LoVo (cell line): ENCODE data around the gene SLC27A2.

ENCODE experiments used
- DNase-seq: peaks from one replicate; pipeline ENCODE4 v3.0.0-alpha.2; 2016; ENCODE audit warnings: low spot score

Gene SLC27A2

GRCh38 chr15:50190723-50191122 is 8.7 kb downstream of the SLC27A2 start:
- DNase-seq = no peak

GRCh38 chr15:50192164-50192563 is 10.2 kb downstream of the SLC27A2 start:
- no peak for DNase-seq

GRCh38 chr15:50192926-50193620 is 11.1 kb downstream of the SLC27A2 start:
- no peak for DNase-seq

GRCh38 chr15:50202003-50202402 is 20.0 kb downstream of the SLC27A2 start:
- no peak for DNase-seq

GRCh38 chr15:50206020-50206419 is 24.0 kb downstream of the SLC27A2 start:
- no peak for DNase-seq

- no peak for DNase-seq
Observed at GRCh38 chr15:50209809-50210208, 27.8 kb downstream of the SLC27A2 start.

GRCh38 chr15:50210462-50211157 is 28.6 kb downstream of the SLC27A2 start:
- DNase-seq = peak; percentile 55

GRCh38 chr15:50218291-50218690 is 36.3 kb downstream of the SLC27A2 start:
- no peak for DNase-seq

- no peak for DNase-seq
Observed at GRCh38 chr15:50218691-50219090, 36.7 kb downstream of the SLC27A2 start.

GRCh38 chr15:50219820-50220219 is 37.8 kb downstream of the SLC27A2 start:
- peak; percentile 33 for DNase-seq

- no peak for DNase-seq
Observed at GRCh38 chr15:50222181-50222580, 40.2 kb downstream of the SLC27A2 start.

- no peak for DNase-seq
Observed at GRCh38 chr15:50224606-50225005, 42.6 kb downstream of the SLC27A2 start.

GRCh38 chr15:50225057-50225456 is 43.1 kb downstream of the SLC27A2 start:
- no peak for DNase-seq

- DNase-seq = no peak
Observed at GRCh38 chr15:50225938-50226337, 43.9 kb downstream of the SLC27A2 start.

- no peak for DNase-seq
Observed at GRCh38 chr15:50227076-50227475, 45.1 kb downstream of the SLC27A2 start.

GRCh38 chr15:50228866-50229265 is 46.9 kb downstream of the SLC27A2 start:
- DNase-seq = no peak

GRCh38 chr15:50229336-50229735 is 47.3 kb downstream of the SLC27A2 start:
- DNase-seq = no peak

- no peak for DNase-seq
Observed at GRCh38 chr15:50231761-50232160, 49.8 kb downstream of the SLC27A2 start.

GRCh38 chr15:50232791-50233190 is 50.8 kb downstream of the SLC27A2 start:
- no peak for DNase-seq

- no peak for DNase-seq
Observed at GRCh38 chr15:50233192-50233736, 51.3 kb downstream of the SLC27A2 start.

- DNase-seq = no peak
Observed at GRCh38 chr15:50234764-50235163, 52.8 kb downstream of the SLC27A2 start.

- no peak for DNase-seq
Observed at GRCh38 chr15:50235794-50236193, 53.8 kb downstream of the SLC27A2 start.

GRCh38 chr15:50236433-50236832 is 54.4 kb downstream of the SLC27A2 start:
- DNase-seq = no peak
